Cardiac muscle cell (in vitro differentiated cells and primary cell): ENCODE data around the gene FSCN2. TPM values are rescaled to one million over a fixed set of nuclear protein-coding genes. Genes with fewer than 3 reads are reported as not detected.

Source experiments
- DNase-seq, 2 donors: peaks; one replicate each; pipeline versions ENCODE4 v3.0.0 to v3.0.0-alpha.2; 2010 to 2017; ENCODE audit warnings: low read depth in 1 of 2, low spot score in 1 of 2
- H3K27ac ChIP-seq: fragments of 200-600 bp; sonication (generic); 2 replicates; pipeline ENCODE4 v1.5.1; 2016
- H3K27me3 ChIP-seq: fragments of 200-600 bp; sonication (generic); 2 replicates; pipeline ENCODE4 v1.6.0; 2016; ENCODE audit warnings: control low read depth
- H3K36me3 ChIP-seq: fragments of 200-600 bp; sonication (generic); 2 replicates; pipeline ENCODE4 v1.5.1; 2016; ENCODE audit warnings: control low read depth
- H3K4me1 ChIP-seq: fragments of 200-600 bp; sonication (generic); 2 replicates; pipeline ENCODE4 v1.8.1; 2017; ENCODE audit warnings: low read depth, mild to moderate bottlenecking, mixed run types
- H3K4me3 ChIP-seq: fragments of 200-600 bp; sonication (generic); 2 replicates; pipeline ENCODE4 v1.5.1; 2016; ENCODE audit warnings: mild to moderate bottlenecking
- H3K9me3 ChIP-seq: fragments of 200-600 bp; sonication (generic); 2 replicates; pipeline ENCODE4 v1.5.1; 2017; ENCODE audit warnings: low read depth, mild to moderate bottlenecking, control low read depth
- polyA plus RNA-seq: library from polyadenylated mRNA; unstranded; fragments of >200 nt; fragmentation: Nextera tagmentation; extraction: Ambion mirVana; gene quantifications from 2 replicates; pipeline ENCODE4 v1.2.1, GENCODE V29; 2016
- total RNA-seq: library from RNA; depleted of rRNA; stranded (reverse); fragments of >200 nt; gene quantifications from 2 replicates; pipeline ENCODE4 v1.2.3, GENCODE V29; 2016
- TF ChIP-seq, protein P1 (sequence below): IDR thresholded peaks from 2 replicates; pipeline ENCODE4 v1.5.1; 2012; ENCODE audit warnings: low read depth, mild to moderate bottlenecking, low read length

FSCN2 gene
- total and polyA plus RNA-seq, 2 experiments from 2014 or later, result 1.5 to 9.0 TPM

DNA sequence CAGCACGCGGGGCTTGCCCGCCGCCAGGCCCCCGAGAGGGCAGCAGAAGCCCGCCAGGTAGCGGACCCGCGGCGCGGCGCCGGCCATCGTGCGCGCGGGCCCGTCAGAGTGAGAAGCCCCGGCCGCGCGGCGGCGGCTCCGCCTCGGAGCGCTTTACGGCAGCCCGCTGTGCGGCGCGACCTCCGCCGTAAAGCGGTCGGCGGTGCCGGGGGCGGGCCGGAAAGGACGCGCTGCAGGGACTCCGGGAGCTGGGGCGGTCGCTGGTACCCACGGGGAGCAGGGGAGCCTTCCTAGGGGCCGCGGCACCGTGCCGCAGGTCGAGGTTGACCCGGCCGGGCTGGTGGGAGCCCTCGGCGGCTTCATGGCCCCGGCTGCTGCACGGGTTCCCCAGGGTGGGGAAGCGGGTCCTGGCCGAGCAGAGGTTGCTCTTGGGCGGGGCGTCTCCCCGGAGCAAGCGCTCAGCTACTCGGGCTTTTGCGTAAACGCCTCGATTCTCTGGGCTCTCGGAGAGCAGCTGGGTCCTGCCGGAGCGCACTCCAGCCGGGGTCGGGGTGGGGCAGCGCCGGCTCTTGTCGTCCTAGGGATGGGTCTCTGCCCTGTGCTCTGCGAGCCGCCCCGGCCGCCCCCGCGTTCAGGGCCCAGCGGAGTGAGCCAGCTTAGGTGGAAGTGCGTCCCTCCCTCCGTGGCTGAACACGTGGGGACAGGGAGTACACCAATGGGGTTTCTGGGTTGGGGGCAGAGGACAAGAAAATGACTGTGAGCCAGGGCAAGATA lies 24.3 kb downstream of the FSCN2 start, which contains the start of gene FAAP100:
Gene FAAP100, minus strand, starts transcription at position 110 of the 774 bp plus-strand sequence. Its CDS starts 23 bp downstream, at position 87.
- Histone ChIP-seq H3K4me3 (peak within 1 kb of the TSS; percentile 92), H3K9me3 (no peaks in the 10 kb centered on the region), H3K36me3 (peaks cover 4% of the 10 kb centered on the region), H3K27ac (peak within 1 kb of the TSS; percentile 72), H3K4me1 (peaks cover 33% of the 10 kb centered on the region), H3K27me3 (no peaks in the 10 kb centered on the region)
- TF ChIP-seq, protein P1, sequence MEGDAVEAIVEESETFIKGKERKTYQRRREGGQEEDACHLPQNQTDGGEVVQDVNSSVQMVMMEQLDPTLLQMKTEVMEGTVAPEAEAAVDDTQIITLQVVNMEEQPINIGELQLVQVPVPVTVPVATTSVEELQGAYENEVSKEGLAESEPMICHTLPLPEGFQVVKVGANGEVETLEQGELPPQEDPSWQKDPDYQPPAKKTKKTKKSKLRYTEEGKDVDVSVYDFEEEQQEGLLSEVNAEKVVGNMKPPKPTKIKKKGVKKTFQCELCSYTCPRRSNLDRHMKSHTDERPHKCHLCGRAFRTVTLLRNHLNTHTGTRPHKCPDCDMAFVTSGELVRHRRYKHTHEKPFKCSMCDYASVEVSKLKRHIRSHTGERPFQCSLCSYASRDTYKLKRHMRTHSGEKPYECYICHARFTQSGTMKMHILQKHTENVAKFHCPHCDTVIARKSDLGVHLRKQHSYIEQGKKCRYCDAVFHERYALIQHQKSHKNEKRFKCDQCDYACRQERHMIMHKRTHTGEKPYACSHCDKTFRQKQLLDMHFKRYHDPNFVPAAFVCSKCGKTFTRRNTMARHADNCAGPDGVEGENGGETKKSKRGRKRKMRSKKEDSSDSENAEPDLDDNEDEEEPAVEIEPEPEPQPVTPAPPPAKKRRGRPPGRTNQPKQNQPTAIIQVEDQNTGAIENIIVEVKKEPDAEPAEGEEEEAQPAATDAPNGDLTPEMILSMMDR, result no peak
- DNase-seq, result peak; percentile 83 to 87

- H3K9me3 ChIP-seq, result no peaks in the 10 kb centered on the region
- H3K27ac ChIP-seq, result peak overlapping the region; percentile 72
- H3K4me3 ChIP-seq, result peak overlapping the region; percentile 92
- peak; percentile 82 to 89 for DNase-seq
- peaks cover 4% of the 10 kb centered on the region for H3K36me3 ChIP-seq
- H3K27me3 ChIP-seq, result no peaks in the 10 kb centered on the region
- TF ChIP-seq, protein P1, result no peak
- H3K4me1 ChIP-seq, result peaks cover 37% of the 10 kb centered on the region
Measured at GRCh38 chr17:81553018-81553615, 24.9 kb downstream of the FSCN2 start.

DNA sequence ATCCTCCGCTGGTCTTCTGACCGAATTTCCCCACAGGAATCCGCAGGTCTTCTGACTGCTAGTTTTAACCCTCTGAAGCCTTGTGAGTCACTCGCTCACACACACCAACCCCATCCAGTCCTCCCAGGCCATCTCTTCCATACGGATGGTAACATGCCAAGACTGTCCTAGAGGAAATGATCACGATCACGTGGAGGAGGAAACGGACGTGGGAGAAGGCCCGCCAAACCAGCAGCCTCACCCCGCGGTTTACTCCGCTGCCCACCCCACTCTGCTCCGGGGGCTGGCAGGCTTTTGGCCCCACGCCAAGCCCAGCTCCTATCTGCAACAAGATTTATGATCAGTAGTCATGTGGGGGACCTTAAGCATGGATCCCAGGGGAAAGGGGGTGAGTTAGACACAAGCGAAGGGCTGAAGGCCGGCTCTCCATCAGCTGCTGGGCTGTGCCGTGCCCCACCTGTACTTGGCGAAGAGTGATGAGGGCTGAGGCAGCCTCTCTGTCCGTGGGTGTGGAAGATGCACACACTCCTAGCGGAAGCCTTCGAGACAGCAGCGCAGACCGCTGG lies 25.5 kb downstream of the FSCN2 start:
- H3K27me3 ChIP-seq, result no peaks in the 10 kb centered on the region
- H3K4me1 ChIP-seq, result peaks cover 37% of the 10 kb centered on the region
- TF ChIP-seq, protein P1, result no peak
- DNase-seq, result peak in 1 of 2 donors; percentile 95
- no peaks in the 10 kb centered on the region for H3K9me3 ChIP-seq
- H3K36me3 ChIP-seq, result peaks cover 10% of the 10 kb centered on the region
- H3K4me3 ChIP-seq, result peak overlapping the region; percentile 92
- H3K27ac ChIP-seq, result peak overlapping the region; percentile 72

DNA sequence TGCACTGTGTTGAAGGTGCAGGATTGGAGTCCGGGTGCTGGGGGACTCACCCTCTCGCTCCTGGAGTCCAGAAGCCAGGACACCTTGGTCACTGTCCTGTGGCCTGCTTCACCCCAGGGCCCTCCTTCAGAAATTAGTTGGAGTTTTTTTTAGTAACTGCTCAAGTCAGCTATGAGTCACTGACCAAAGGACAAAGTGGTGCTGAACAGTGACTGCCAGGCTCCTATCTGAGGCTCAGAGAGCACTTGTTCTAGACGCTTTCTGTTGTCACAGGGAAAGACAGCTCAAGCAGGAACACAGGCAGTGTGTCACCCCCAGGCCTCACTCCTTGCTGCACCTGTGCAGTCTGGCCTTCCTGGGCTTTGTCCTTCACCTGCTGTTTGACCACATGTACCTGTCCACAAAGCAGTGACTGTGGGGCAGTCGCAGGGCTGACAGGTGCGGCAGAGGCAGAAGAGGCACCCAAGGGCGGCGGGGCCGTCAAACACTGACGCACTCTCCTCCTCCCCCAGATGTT lies 28.1 kb downstream of the FSCN2 start:
- Histone ChIP-seq H3K27ac (peak overlapping the region; percentile 82), H3K4me3 (no peak overlapping the region), H3K36me3 (peaks cover 22% of the 10 kb centered on the region), H3K4me1 (peaks cover 37% of the 10 kb centered on the region), H3K9me3 (no peaks in the 10 kb centered on the region), H3K27me3 (no peaks in the 10 kb centered on the region)
- TF ChIP-seq, protein P1, result no peak
- DNase-seq, result peak in 1 of 2 donors; percentile 70

DNA sequence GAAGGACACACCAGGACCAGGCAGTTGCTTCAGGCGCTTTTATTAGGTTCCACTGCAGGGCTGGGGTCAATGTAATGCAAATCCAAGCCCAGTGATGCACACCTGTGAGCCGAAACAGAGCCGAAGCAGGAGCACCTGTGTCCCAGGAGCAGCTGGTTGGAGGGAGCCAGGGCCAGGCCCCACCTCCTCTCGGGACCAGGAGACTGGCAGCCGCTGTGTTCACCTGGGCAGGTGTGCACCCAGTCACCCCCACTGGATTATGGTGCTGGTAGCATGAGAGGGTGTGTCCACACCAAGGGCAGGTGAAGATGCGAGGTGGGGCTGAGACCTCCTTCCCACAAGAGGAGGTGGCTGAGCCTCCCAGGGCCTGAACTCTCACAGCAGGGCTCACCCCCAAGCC lies 28.7 kb downstream of the FSCN2 start:
- H3K4me3 ChIP-seq, result no peak overlapping the region
- H3K9me3 ChIP-seq, result no peaks in the 10 kb centered on the region
- H3K36me3 ChIP-seq, result peaks cover 27% of the 10 kb centered on the region
- H3K27me3 ChIP-seq, result no peaks in the 10 kb centered on the region
- H3K27ac ChIP-seq, result peak overlapping the region; percentile 82
- H3K4me1 ChIP-seq, result peaks cover 33% of the 10 kb centered on the region
- TF ChIP-seq, protein P1, result no peak
- DNase-seq, result no peak
